Measurements from ENCODE around the gene NCOA1. TPM values are rescaled to one million over a fixed set of nuclear protein-coding genes. Genes with fewer than 3 reads are reported as not detected.

The NCOA1 gene
- total and polyA plus RNA-seq, 2 of the 4 experiments (the other 2 are of a cell fraction) = 6.7 to 11.3 TPM

- Histone ChIP-seq H4K91ac (ENCODE audit: insufficient read depth, low read depth, low read length) (no peak overlapping the region), H3K4me2 (ENCODE audit: low read depth, low read length) (no peak overlapping the region), H3K79me1 (ENCODE audit: low read depth in 1 of 2, low read length in 2 of 2) (peaks cover 16 to 35% of the 10 kb centered on the region in 2 experiments; a peak in 3 of 4 replicates), H3K14ac (replicated peaks; ENCODE audit: low read depth, low read length) (no peak overlapping the region), H4K8ac (ENCODE audit: low read depth in 2 of 2, low read length in 2 of 2) (no peak overlapping the region), H3K4ac (ENCODE audit: low read depth, low read length) (no peak overlapping the region), H3K23ac (ENCODE audit: low read depth, low read length) (no peak overlapping the region), H3K27ac (ENCODE audit: insufficient read depth, low read length) (no peak overlapping the region), H2AK5ac (ENCODE audit: low read depth, low read length) (no peak overlapping the region), H4K20me1 (ENCODE audit: insufficient read depth, low read length) (no peaks in the 10 kb centered on the region), H3K27me3 (ENCODE audit: control insufficient read depth, insufficient read depth, low read length) (no peaks in the 10 kb centered on the region), H3K9ac (ENCODE audit: low read depth, low read length) (no peak overlapping the region), H2AFZ (replicated peaks; ENCODE audit: low read length, poor library complexity) (no peak overlapping the region), H2BK15ac (ENCODE audit: low read depth, low read length) (no peak overlapping the region), H3K4me1 (ENCODE audit: control insufficient read depth, insufficient read depth, low read length) (peaks cover 2% of the 10 kb centered on the region), H3K9me3 (ENCODE audit: control insufficient read depth, insufficient read depth, low read length) (no peaks in the 10 kb centered on the region), H2BK5ac (ENCODE audit: low read depth, low read length, poor library complexity, severe bottlenecking) (no peak overlapping the region), H2AK9ac (replicated peaks; ENCODE audit: low read depth, low read length, poor library complexity) (no peak overlapping the region), H3K4me3 (ENCODE audit: insufficient read depth, low read depth, low read length) (no peak overlapping the region), H3K36me3 (ENCODE audit: control insufficient read depth, insufficient read depth, low read length) (peaks cover 2% of the 10 kb centered on the region; the same call in 1 of the 2 replicates), H2BK20ac (ENCODE audit: low read depth, low read length) (no peak overlapping the region), H2BK120ac (ENCODE audit: low read depth, low read length) (no peak overlapping the region), H4K5ac (ENCODE audit: low read depth, low read length) (no peak overlapping the region), H3K18ac (ENCODE audit: low read depth, low read length) (no peak overlapping the region), H3K9me1 (ENCODE audit: insufficient read depth, low read length) (peaks cover 4% of the 10 kb centered on the region), H3K56ac (ENCODE audit: extremely low read depth, insufficient read depth, low read length) (no peak overlapping the region)
- intact Hi-C loops (cut with micrococcal nuclease) = loop anchor here (5.0 kb wide), 1 partner anchor 299 kb away; the partner anchor contains the start of gene NCOA1
- TF ChIP-seq NFE2L2 (IDR thresholded peaks at IDR 0.05; ENCODE audit: low read depth, low read length) = no peak
- TF ChIP-seq RAD21 (IDR thresholded peaks at IDR 0.05; ENCODE audit: low read length) = no peak
- no peak for TF ChIP-seq MAZ (IDR thresholded peaks at IDR 0.05; ENCODE audit: borderline replicate concordance, low read depth, low read length)
- no peak for TF ChIP-seq RFX5 (IDR thresholded peaks at IDR 0.05; ENCODE audit: low read depth, low read length)
- no TSS peak for BruUV-seq (replicated peaks)
- ATAC-seq (ENCODE audit: low read depth) (no peak), DNase-seq (no peak)
- ChIA-PET POLR2A (ENCODE audit: unreplicated experiment) (no interaction called here), CTCF (interaction anchor here (0.6 to 0.9 kb wide), 3 partner anchors 18 to 158 kb away, joined by 3 to 4 read pairs (median 4); no protein-coding TSS in a partner anchor)
- dilution Hi-C loops (cut with HindIII; ENCODE audit: low sequenced_read_pairs, unreplicated experiment) = no loop called here
- 89% methylated on average over 2 of the region's 5 CpGs; no CpG with 5 or more reads in 1 of the 2 experiments for WGBS, 2 experiments (ENCODE audit: extremely low coverage in 2 of 2, insufficient read length in 1 of 2)
- in situ Hi-C loops (cut with MboI; ENCODE audit: low sequenced_read_pairs) = no loop called here
Observed at GRCh38 chr2:24791452-24791851, 300.4 kb downstream of the NCOA1 start.

All from IMR-90 (cell line).